HUES6 (cell line): ENCODE measurements around the gene PRDM16.

Experiments used
- H3K27ac ChIP-seq: 2 replicates; pipeline ENCODE4 v1.7.0; 2013; ENCODE audit warnings: low read depth, mild to moderate bottlenecking, low read length, inconsistent platforms
- H3K27me3 ChIP-seq: 2 replicates; pipeline ENCODE4 v1.6.1; 2013; ENCODE audit warnings: low read length; ENCODE audit not compliant: control insufficient read depth, insufficient read depth
- H3K36me3 ChIP-seq: 2 replicates; pipeline ENCODE4 v1.6.1; 2013; ENCODE audit warnings: low read length; ENCODE audit not compliant: control insufficient read depth, insufficient read depth
- H3K4me1 ChIP-seq: 2 replicates; pipeline ENCODE4 v1.6.1; 2013; ENCODE audit warnings: low read length; ENCODE audit not compliant: control insufficient read depth, insufficient read depth
- H3K4me3 ChIP-seq: 2 replicates; pipeline ENCODE4 v1.5.1; 2013; ENCODE audit warnings: low read depth, low read length
- H3K9ac ChIP-seq: one replicate; pipeline ENCODE4 v1.6.1; 2013; ENCODE audit warnings: mild to moderate bottlenecking, low read length
- H3K9me3 ChIP-seq: 2 replicates; pipeline ENCODE4 v1.6.1; 2013; ENCODE audit warnings: low read depth, low read length; ENCODE audit not compliant: control insufficient read depth, insufficient read depth

PRDM16 gene

GRCh38 chr1:3071565-3072390 lies 2.8 kb downstream of the PRDM16 start:
- Histone ChIP-seq H3K4me1 (peaks cover 27% of the 10 kb centered on the region), H3K27me3 (peaks cover 96% of the 10 kb centered on the region), H3K27ac (no peak overlapping the region), H3K9ac (no peak overlapping the region), H3K9me3 (no peaks in the 10 kb centered on the region), H3K4me3 (no peak overlapping the region), H3K36me3 (no peaks in the 10 kb centered on the region)

DNA sequence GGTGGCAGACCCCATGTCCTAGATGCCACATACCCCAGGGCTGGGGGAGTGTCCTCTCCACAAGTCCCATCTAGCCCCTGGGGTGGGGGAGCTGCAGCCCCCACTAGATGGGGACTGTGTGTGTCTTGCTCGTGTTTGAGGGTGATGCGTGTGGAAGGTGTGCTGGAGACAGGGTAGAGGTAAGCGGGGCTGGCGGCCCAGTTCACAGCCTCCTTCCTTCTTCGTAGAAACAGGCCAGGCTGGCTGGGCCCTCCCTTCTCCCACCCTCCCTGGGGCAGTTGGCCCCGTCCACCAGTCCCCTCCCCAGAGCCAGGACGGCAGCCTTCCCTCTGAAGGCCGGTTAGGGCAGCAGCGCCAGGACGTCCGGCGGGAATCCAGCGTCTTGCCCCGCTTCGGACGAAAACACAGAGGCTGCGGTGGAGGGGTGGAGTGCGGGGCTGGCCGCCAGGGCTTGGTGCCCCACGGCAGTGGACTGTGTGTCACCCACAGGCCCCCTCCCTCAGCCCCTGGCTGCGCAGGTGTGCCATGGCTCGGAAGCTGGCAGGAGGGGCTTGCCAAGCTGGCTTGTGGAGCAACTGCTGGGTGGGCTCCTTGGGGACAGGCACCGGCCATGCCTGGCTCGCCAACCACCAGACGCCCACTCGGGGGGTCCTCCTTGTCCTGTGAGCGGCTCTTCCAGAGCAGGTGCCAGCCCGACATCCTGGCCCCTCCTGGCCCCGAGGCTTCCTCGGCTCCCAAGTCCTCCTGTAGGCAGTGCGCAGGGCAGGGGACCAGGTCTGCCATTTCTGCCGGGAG lies 3.6 kb downstream of the PRDM16 start:
- H3K27ac ChIP-seq: no peak overlapping the region
- peaks cover 96% of the 10 kb centered on the region for H3K27me3 ChIP-seq
- peaks cover 27% of the 10 kb centered on the region for H3K4me1 ChIP-seq
- H3K9ac ChIP-seq: no peak overlapping the region
- H3K36me3 ChIP-seq: no peaks in the 10 kb centered on the region
- H3K4me3 ChIP-seq: no peak overlapping the region
- H3K9me3 ChIP-seq: no peaks in the 10 kb centered on the region

DNA sequence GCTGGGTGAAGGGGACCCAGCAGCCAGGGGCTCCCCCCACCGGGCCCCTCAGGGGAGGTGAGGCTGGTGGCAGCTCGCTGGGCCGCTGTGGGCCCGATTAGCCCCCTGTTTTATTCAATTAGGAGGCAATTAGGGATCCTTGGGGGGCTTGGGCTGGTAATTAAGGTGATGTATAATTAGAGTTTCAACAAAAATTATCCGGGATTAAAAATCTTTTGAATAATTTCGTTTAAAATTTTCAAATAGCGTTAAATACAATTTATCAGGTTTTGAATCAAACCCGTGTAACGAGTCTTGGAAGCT lies 4.1 kb downstream of the PRDM16 start:
- H3K36me3 ChIP-seq: no peaks in the 10 kb centered on the region
- peak overlapping the region; percentile 43 for H3K4me3 ChIP-seq
- H3K9me3 ChIP-seq: no peaks in the 10 kb centered on the region
- peaks cover 93% of the 10 kb centered on the region for H3K27me3 ChIP-seq
- H3K27ac ChIP-seq: no peak overlapping the region
- peaks cover 27% of the 10 kb centered on the region for H3K4me1 ChIP-seq
- H3K9ac ChIP-seq: no peak overlapping the region

- Histone ChIP-seq H3K27ac (no peak overlapping the region), H3K4me3 (peak overlapping the region; percentile 43), H3K36me3 (no peaks in the 10 kb centered on the region), H3K27me3 (peaks cover 92% of the 10 kb centered on the region), H3K9ac (no peak overlapping the region), H3K4me1 (peaks cover 27% of the 10 kb centered on the region), H3K9me3 (no peaks in the 10 kb centered on the region)
Measured at GRCh38 chr1:3073489-3074296, 4.7 kb downstream of the PRDM16 start.

GRCh38 chr1:3074297-3074741 lies 5.3 kb downstream of the PRDM16 start:
- H3K4me1 ChIP-seq: peaks cover 27% of the 10 kb centered on the region
- H3K4me3 ChIP-seq: no peak overlapping the region
- no peaks in the 10 kb centered on the region for H3K9me3 ChIP-seq
- no peak overlapping the region for H3K27ac ChIP-seq
- H3K36me3 ChIP-seq: no peaks in the 10 kb centered on the region
- H3K9ac ChIP-seq: no peak overlapping the region
- H3K27me3 ChIP-seq: peaks cover 87% of the 10 kb centered on the region

GRCh38 chr1:3074800-3075199 lies 5.8 kb downstream of the PRDM16 start:
- no peak overlapping the region for H3K27ac ChIP-seq
- H3K36me3 ChIP-seq: no peaks in the 10 kb centered on the region
- H3K9ac ChIP-seq: no peak overlapping the region
- no peaks in the 10 kb centered on the region for H3K9me3 ChIP-seq
- peaks cover 83% of the 10 kb centered on the region for H3K27me3 ChIP-seq
- peaks cover 27% of the 10 kb centered on the region for H3K4me1 ChIP-seq
- no peak overlapping the region for H3K4me3 ChIP-seq

DNA sequence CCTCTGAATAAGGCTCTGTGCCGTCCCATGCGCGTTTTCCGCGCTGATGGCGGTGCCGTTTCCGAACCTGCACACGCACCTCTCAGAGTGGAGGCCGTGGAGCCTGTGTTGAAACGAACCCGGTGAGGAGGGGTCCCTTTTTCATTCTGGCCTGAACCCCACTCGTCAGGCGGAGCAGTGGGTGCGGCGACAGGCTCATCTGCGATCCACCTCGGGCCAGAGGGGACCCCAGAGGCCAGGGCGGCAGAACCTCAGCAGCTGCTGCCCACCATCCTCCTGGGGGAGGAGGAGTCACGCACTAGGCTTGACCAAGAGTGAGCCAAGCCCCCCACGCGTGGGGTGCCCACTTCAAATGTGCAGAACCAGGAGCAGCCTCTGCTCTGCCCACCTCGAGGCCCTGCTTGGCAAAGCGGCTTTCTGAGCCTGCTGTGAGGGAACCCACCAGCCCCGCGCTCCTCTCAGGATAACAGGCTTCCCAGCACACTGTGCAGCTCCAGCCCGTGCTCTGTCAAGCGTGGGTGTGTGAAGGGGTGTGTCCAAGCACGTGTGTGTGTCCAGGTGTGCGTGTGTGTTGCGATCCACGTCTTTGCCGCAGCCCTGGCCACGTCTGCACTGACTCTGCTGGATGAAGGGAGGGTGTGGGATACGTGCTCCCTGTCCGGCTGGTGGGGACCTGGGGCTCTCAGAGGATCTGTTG lies 6.8 kb downstream of the PRDM16 start:
- Histone ChIP-seq H3K36me3 (no peaks in the 10 kb centered on the region), H3K4me1 (peaks cover 26% of the 10 kb centered on the region), H3K4me3 (no peak overlapping the region), H3K9ac (no peak overlapping the region), H3K27me3 (peaks cover 74% of the 10 kb centered on the region), H3K9me3 (no peaks in the 10 kb centered on the region), H3K27ac (no peak overlapping the region)

- Histone ChIP-seq H3K4me3 (no peak overlapping the region), H3K27ac (no peak overlapping the region), H3K9ac (no peak overlapping the region), H3K9me3 (no peaks in the 10 kb centered on the region), H3K36me3 (no peaks in the 10 kb centered on the region), H3K27me3 (peaks cover 69% of the 10 kb centered on the region), H3K4me1 (peaks cover 20% of the 10 kb centered on the region)
Measured at GRCh38 chr1:3076363-3076740, 7.3 kb downstream of the PRDM16 start.

- Histone ChIP-seq H3K9ac (no peak overlapping the region), H3K27ac (no peak overlapping the region), H3K9me3 (no peaks in the 10 kb centered on the region), H3K36me3 (no peaks in the 10 kb centered on the region), H3K4me3 (no peak overlapping the region), H3K27me3 (peaks cover 61% of the 10 kb centered on the region), H3K4me1 (peaks cover 19% of the 10 kb centered on the region)
Measured at GRCh38 chr1:3077081-3077480, 8.1 kb downstream of the PRDM16 start.

GRCh38 chr1:3077561-3077960 lies 8.6 kb downstream of the PRDM16 start:
- Histone ChIP-seq H3K27me3 (peaks cover 57% of the 10 kb centered on the region), H3K9me3 (no peaks in the 10 kb centered on the region), H3K27ac (no peak overlapping the region), H3K36me3 (no peaks in the 10 kb centered on the region), H3K9ac (no peak overlapping the region), H3K4me3 (no peak overlapping the region), H3K4me1 (peaks cover 15% of the 10 kb centered on the region)
